Stomach smooth muscle (tissue), 2 donors: Measurements from ENCODE around the gene KCTD14.
"Not testable (repeated sequence)": the region's sequence is repeated elsewhere in the genome, so short reads cannot be mapped to it uniquely, and the experiment has no call there.

ENCODE experiments used
- H3K27ac ChIP-seq: one replicate; pipeline ENCODE4 v1.7.0; 2013; ENCODE audit warnings: mild to moderate bottlenecking, low read length, inconsistent platforms
- H3K27me3 ChIP-seq, 2 donors: one replicate each; pipeline ENCODE4 v1.7.0; 2013; ENCODE audit warnings: low read length in 2 of 2; ENCODE audit not compliant: insufficient read depth in 2 of 2, control insufficient read depth in 1 of 2
- H3K36me3 ChIP-seq, 2 donors: one replicate each; pipeline ENCODE4 v1.7.0; 2013; ENCODE audit warnings: low read length in 2 of 2; ENCODE audit not compliant: control insufficient read depth in 2 of 2, insufficient read depth in 2 of 2
- H3K4me1 ChIP-seq: one replicate; pipeline ENCODE4 v1.7.0; 2013; ENCODE audit warnings: low read length; ENCODE audit not compliant: control insufficient read depth, insufficient read depth
- H3K4me3 ChIP-seq, 2 donors: one replicate each; pipeline ENCODE4 v1.7.0; 2013; ENCODE audit warnings: low read length in 2 of 2
- H3K9ac ChIP-seq, 2 donors: one replicate each; pipeline ENCODE4 v1.7.0; 2013; ENCODE audit warnings: low read length in 2 of 2, mild to moderate bottlenecking in 1 of 2
- H3K9me3 ChIP-seq, 2 donors: one replicate each; pipeline ENCODE4 v1.7.0; 2013; ENCODE audit warnings: low read length in 2 of 2; ENCODE audit not compliant: control insufficient read depth in 2 of 2
- donor health status: healthy.
- donor health status: Pancreatic carcinoma.

Gene KCTD14

DNA sequence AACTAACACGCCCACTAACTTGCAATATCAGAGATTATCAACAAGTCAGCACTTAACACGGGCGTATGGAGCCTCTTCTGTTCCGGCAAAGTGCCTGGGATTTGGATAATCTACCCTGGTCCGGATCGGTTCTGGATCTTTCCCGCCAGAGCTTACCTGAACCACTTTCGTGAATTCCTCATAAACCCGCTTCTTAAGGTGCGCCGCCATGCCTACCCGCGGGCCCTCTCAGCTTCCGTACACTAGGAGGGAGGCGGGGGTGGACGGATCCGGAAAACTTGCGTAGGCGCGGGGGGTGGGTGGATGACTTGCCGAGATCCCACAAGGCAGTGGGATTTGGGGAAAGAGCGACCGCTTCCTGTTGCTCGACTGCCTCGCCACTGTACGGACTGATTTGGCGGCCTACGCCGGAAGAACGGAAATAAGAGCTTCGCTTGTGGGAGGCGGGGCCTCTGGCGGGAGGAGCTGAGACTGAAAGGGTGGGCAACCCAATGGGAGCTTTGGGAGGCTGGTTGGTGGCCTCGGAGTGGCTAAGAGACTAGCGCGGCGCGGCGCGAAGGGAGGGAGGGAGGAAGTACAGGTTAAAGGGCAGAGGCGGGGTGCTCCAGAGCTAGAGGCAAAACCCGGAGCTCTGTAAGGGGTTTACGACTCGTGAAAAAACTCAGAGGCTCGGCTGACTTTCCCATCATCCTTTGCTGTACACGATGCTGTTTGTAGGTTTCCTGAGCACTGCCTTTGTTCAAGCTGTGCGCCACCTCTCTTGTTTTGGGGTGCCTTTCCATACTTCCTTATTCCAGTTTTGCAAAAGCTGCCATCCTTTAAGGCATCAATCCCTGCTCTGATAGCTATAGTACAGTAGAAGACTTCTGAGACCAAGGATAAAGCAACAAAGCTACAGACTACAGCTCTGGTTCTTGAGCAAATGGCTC, 28.4 kb downstream of the KCTD14 start, which contains the start of gene INTS4:
Gene INTS4, minus strand, starts transcription at position 235 of the 929 bp plus-strand sequence. Its CDS starts 25 bp downstream, at position 210.
- Histone ChIP-seq H3K9ac (peak within 1 kb of the TSS; percentile 67 to 92), H3K27ac (peak within 1 kb of the TSS; percentile 68), H3K9me3 (no peaks in the 10 kb centered on the region), H3K4me1 (peaks cover 10% of the 10 kb centered on the region), H3K4me3 (peak within 1 kb of the TSS; percentile 76 to 93), H3K27me3 (no peaks in the 10 kb centered on the region), H3K36me3 (peaks cover 0 to 2% of the 10 kb centered on the region in 2 donors)

DNA sequence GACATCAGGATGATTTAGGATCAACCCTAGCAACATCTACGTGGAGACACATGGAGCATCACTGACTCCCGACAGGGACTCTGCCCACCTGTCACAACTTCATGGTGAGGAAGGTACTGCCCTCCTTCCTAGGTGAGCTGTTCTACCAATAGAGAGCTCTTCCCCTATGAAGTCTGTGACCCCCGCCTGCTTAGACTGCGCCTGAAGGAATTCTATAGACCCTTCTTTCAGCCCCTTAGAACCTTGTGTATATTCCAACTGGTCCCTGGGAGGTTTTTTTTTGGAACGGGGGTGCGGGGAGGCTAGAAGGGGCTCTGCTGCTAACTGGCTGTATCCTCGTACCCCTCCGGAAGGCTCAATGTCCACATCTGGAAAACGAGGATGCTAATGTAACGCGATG, 29.2 kb downstream of the KCTD14 start:
- H3K36me3 ChIP-seq: peaks cover 0 to 2% of the 10 kb centered on the region in 2 donors
- no peaks in the 10 kb centered on the region for H3K9me3 ChIP-seq
- H3K4me3 ChIP-seq: peak overlapping the region; percentile 76 to 93
- no peak overlapping the region for H3K27ac ChIP-seq
- H3K9ac ChIP-seq: peak overlapping the region; percentile 67 to 92
- no peaks in the 10 kb centered on the region for H3K27me3 ChIP-seq
- H3K4me1 ChIP-seq: peaks cover 10% of the 10 kb centered on the region

GRCh38 chr11:77990981-77991380, 32.1 kb downstream of the KCTD14 start:
- Histone ChIP-seq H3K4me1 (peaks cover 10% of the 10 kb centered on the region), H3K27ac (no peak overlapping the region), H3K27me3 (no peaks in the 10 kb centered on the region), H3K4me3 (no peak overlapping the region), H3K9me3 (no peaks in the 10 kb centered on the region), H3K9ac (no peak overlapping the region), H3K36me3 (peaks cover 3 to 5% of the 10 kb centered on the region in 2 donors)

DNA sequence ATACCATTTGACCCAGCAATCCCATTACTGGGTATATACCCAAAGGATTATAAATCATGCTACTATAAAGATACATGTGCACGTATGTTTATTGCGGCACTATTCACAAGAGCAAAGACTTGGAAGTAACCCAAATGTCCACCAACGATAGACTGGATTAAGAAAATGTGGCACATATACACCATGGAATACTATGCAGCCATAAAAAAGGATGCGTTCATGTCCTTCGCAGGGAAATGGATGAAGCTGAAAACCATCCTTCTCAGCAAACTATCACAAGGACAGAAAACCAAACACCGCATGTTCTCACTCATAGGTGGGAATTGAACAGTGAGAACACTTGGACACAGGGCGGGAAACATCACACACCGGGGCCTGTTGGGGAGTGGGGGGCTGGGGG, 36.6 kb downstream of the KCTD14 start:
- not testable (repeated sequence) for H3K9ac ChIP-seq, H3K4me3 ChIP-seq, H3K36me3 ChIP-seq, H3K9me3 ChIP-seq, H3K27ac ChIP-seq, H3K4me1 ChIP-seq, H3K27me3 ChIP-seq

DNA sequence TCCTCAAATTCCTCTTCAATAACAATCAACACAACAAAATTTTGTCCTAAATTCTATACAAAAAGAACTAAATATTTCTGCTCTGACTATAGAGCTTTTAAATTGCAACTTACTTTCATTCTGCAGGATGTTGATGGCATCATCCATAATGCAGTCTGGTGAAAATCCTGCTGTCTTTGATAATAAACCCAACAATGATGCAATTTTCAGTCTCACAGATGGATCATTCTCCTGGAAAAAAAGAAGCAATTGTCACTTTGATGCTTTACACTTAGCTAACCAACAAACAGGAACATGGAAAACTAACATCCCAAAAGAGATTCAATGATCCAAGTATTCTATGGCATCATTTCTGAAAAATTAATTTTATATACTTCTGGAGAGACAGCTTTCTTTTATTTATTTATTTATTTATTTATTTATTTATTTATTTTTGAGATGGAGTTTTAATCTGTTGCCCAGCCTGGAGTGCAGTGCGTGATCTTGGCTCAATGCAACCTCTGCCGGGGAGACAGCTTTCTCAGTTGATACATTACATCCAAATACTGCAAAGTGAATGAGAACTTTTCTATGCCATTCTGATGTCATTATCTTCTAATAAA, 41.6 kb downstream of the KCTD14 start:
- Histone ChIP-seq H3K4me3 (no peak overlapping the region), H3K9ac (no peak overlapping the region), H3K4me1 (no peaks in the 10 kb centered on the region), H3K9me3 (no peaks in the 10 kb centered on the region), H3K36me3 (peaks cover 11 to 12% of the 10 kb centered on the region in 2 donors), H3K27ac (no peak overlapping the region), H3K27me3 (no peaks in the 10 kb centered on the region)

DNA sequence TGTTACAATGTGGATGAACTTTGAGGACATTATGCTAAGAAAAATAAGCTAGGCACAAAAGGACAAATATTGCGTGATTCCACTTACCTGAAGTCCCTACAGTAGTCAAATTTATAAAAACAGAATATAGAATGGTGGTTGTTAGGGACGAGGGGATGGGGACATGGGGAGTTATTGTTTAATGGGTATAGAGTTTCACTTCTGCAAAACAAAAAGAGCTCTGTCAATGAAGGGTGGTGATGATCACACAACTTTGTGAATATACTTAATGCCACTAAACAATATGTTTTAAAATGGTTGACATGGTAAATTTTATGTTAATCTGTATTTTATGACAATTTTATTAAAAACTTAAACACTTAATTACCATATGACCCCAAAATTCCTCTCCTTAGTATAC, 54.7 kb downstream of the KCTD14 start:
- no peaks in the 10 kb centered on the region for H3K9me3 ChIP-seq
- H3K9ac ChIP-seq: no peak overlapping the region
- H3K4me1 ChIP-seq: no peaks in the 10 kb centered on the region
- H3K4me3 ChIP-seq: no peak overlapping the region
- peaks cover 7% of the 10 kb centered on the region in 2 donors for H3K36me3 ChIP-seq
- H3K27ac ChIP-seq: no peak overlapping the region
- no peaks in the 10 kb centered on the region for H3K27me3 ChIP-seq

GRCh38 chr11:77967753-77968152, 55.3 kb downstream of the KCTD14 start:
- Histone ChIP-seq H3K4me3 (no peak overlapping the region), H3K36me3 (peaks cover 7% of the 10 kb centered on the region in 2 donors), H3K9ac (no peak overlapping the region), H3K27me3 (no peaks in the 10 kb centered on the region), H3K9me3 (no peaks in the 10 kb centered on the region), H3K4me1 (no peaks in the 10 kb centered on the region), H3K27ac (no peak overlapping the region)

- Histone ChIP-seq H3K9ac (no peak overlapping the region), H3K27me3 (no peaks in the 10 kb centered on the region), H3K36me3 (peaks cover 7% of the 10 kb centered on the region in 2 donors), H3K4me1 (no peaks in the 10 kb centered on the region), H3K9me3 (no peaks in the 10 kb centered on the region), H3K4me3 (no peak overlapping the region), H3K27ac (no peak overlapping the region)
These were observed 56.0 kb downstream of the KCTD14 start for GRCh38 chr11:77967121-77967520.

DNA sequence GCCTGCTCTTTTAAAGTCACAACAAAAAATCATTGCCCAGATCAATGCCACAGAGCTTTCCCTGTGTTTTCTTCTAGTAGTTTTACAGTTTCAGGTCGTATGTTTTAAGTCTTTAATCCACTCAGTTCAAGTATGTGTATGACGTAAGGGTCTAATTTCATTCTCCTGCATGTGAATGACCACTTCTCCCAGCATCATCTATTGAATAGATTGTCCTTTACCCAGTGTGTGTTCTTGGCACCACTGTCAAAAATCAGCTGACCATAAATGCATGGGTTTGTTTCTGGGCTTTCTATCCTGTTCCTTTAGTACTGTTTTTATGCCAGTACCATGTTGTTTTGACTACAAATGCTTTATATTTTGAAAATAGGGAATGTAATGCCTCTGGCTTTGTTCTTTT, 56.7 kb downstream of the KCTD14 start:
- no peaks in the 10 kb centered on the region for H3K27me3 ChIP-seq
- H3K4me3 ChIP-seq: no peak overlapping the region
- H3K9me3 ChIP-seq: no peaks in the 10 kb centered on the region
- no peaks in the 10 kb centered on the region for H3K4me1 ChIP-seq
- peaks cover 7% of the 10 kb centered on the region in 2 donors for H3K36me3 ChIP-seq
- H3K27ac ChIP-seq: no peak overlapping the region
- no peak overlapping the region for H3K9ac ChIP-seq
